Measurements from ENCODE around the gene TMEM100. TPM values are rescaled to one million over a fixed set of nuclear protein-coding genes. Genes with fewer than 3 reads are reported as not detected.

Gene TMEM100
- total and polyA plus RNA-seq, 2 experiments from 2014 or later: 0.10 to 0.73 TPM

GRCh38 chr17:55728361-55728760, 5.7 kb upstream of the TMEM100 start:
- Histone ChIP-seq H3K4me2 (no peak overlapping the region), H2AFZ (peak overlapping the region; percentile 94), H3K9me2 (ENCODE audit: insufficient read depth) (no peaks in the 10 kb centered on the region), H3K27ac (ENCODE audit: low read depth) (no peak overlapping the region), H3K36me3 (ENCODE audit: insufficient read depth) (no peaks in the 10 kb centered on the region), H4K20me1 (replicated peaks; ENCODE audit: insufficient read depth) (no peaks in the 10 kb centered on the region), H3F3A (replicated peaks; ENCODE audit: low read depth) (no peaks in the 10 kb centered on the region), H3K4me1 (ENCODE audit: insufficient read depth) (peaks cover 21% of the 10 kb centered on the region), H3K27me3 (ENCODE audit: insufficient read depth) (no peaks in the 10 kb centered on the region), H3K79me2 (replicated peaks; ENCODE audit: insufficient read depth) (no peaks in the 10 kb centered on the region), H3K4me3 (no peak overlapping the region)
- Mint-ChIP-seq H3K4me1 (peaks cover 60% of the 10 kb centered on the region), H3K4me3 (no peak overlapping the region), H3K27ac (no peak overlapping the region), H3K9me3 (no peaks in the 10 kb centered on the region), H3K36me3 (ENCODE audit: low read depth) (no peaks in the 10 kb centered on the region), H3K27me3 (ENCODE audit: insufficient read depth, low read depth, poor library complexity) (peaks cover 3% of the 10 kb centered on the region)
- DNase-seq (ENCODE audit: low spot score): no peak
- ATAC-seq: no peak
- TF ChIP-seq POLR2AphosphoS5 (IDR thresholded peaks at IDR 0.05; ENCODE audit: low read depth): no peak
- TF ChIP-seq JUNB (IDR thresholded peaks at IDR 0.05; ENCODE audit: unreplicated experiment): no peak
- TF ChIP-seq, protein P1, sequence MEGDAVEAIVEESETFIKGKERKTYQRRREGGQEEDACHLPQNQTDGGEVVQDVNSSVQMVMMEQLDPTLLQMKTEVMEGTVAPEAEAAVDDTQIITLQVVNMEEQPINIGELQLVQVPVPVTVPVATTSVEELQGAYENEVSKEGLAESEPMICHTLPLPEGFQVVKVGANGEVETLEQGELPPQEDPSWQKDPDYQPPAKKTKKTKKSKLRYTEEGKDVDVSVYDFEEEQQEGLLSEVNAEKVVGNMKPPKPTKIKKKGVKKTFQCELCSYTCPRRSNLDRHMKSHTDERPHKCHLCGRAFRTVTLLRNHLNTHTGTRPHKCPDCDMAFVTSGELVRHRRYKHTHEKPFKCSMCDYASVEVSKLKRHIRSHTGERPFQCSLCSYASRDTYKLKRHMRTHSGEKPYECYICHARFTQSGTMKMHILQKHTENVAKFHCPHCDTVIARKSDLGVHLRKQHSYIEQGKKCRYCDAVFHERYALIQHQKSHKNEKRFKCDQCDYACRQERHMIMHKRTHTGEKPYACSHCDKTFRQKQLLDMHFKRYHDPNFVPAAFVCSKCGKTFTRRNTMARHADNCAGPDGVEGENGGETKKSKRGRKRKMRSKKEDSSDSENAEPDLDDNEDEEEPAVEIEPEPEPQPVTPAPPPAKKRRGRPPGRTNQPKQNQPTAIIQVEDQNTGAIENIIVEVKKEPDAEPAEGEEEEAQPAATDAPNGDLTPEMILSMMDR (conservative IDR thresholded peaks at IDR 0.05; ENCODE audit: low read depth in 2 of 2): no peak
- no peak for TF ChIP-seq EZH2phosphoT487 (IDR thresholded peaks at IDR 0.05; ENCODE audit: unreplicated experiment)
- TF ChIP-seq CREB1 (CRISPR knock-in tag; IDR thresholded peaks at IDR 0.05; ENCODE audit: low read depth): no peak
- TF ChIP-seq EZH2 (IDR thresholded peaks at IDR 0.05; ENCODE audit: low read depth, unreplicated experiment): no peak
- no peak for TF ChIP-seq NANOG (IDR thresholded peaks at IDR 0.05; ENCODE audit: borderline replicate concordance)
- no peak for TF ChIP-seq STAT1 (IDR thresholded peaks at IDR 0.05; ENCODE audit: unreplicated experiment)
- TF ChIP-seq, protein P2, sequence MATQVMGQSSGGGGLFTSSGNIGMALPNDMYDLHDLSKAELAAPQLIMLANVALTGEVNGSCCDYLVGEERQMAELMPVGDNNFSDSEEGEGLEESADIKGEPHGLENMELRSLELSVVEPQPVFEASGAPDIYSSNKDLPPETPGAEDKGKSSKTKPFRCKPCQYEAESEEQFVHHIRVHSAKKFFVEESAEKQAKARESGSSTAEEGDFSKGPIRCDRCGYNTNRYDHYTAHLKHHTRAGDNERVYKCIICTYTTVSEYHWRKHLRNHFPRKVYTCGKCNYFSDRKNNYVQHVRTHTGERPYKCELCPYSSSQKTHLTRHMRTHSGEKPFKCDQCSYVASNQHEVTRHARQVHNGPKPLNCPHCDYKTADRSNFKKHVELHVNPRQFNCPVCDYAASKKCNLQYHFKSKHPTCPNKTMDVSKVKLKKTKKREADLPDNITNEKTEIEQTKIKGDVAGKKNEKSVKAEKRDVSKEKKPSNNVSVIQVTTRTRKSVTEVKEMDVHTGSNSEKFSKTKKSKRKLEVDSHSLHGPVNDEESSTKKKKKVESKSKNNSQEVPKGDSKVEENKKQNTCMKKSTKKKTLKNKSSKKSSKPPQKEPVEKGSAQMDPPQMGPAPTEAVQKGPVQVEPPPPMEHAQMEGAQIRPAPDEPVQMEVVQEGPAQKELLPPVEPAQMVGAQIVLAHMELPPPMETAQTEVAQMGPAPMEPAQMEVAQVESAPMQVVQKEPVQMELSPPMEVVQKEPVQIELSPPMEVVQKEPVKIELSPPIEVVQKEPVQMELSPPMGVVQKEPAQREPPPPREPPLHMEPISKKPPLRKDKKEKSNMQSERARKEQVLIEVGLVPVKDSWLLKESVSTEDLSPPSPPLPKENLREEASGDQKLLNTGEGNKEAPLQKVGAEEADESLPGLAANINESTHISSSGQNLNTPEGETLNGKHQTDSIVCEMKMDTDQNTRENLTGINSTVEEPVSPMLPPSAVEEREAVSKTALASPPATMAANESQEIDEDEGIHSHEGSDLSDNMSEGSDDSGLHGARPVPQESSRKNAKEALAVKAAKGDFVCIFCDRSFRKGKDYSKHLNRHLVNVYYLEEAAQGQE (IDR thresholded peaks at IDR 0.05; ENCODE audit: unreplicated experiment): no peak
- TF ChIP-seq ETS1 (IDR thresholded peaks at IDR 0.05): no peak
- TF ChIP-seq ZNF462 (CRISPR knock-in tag; IDR thresholded peaks at IDR 0.05): no peak
- TF ChIP-seq ZNF331 (CRISPR knock-in tag; IDR thresholded peaks at IDR 0.05; ENCODE audit: low read depth): no peak
- TF ChIP-seq ZNF114 (CRISPR knock-in tag; IDR thresholded peaks at IDR 0.05): no peak
